Upper lobe of left lung (tissue), 6 donors: ENCODE data around the gene NHERF1. TPM values are rescaled to one million over a fixed set of nuclear protein-coding genes. Genes with fewer than 3 reads are reported as not detected.
A peak's percentile ranks its signal among the peaks of the same experiment; 100 is the strongest.

Source experiments
- ATAC-seq, 2 donors: fragments of 200-7000 bp; cut with Tn5 transposase; one replicate each; pipeline ENCODE4 v1.9.1; 2022; ENCODE audit warnings: mild to moderate bottlenecking in 2 of 2, moderate library complexity in 2 of 2; ENCODE audit not compliant: low FRiP score in 2 of 2
- DNase-seq, 2 donors: peaks; one replicate each; pipeline ENCODE4 v3.0.0-alpha.2; 2019 to 2020
- H3K27ac ChIP-seq, 4 donors: fragments of 200-600 bp; sonication (generic); one replicate each; pipeline ENCODE4 v1.5.1; 2016 to 2019
- H3K27me3 ChIP-seq, 4 donors: fragments of 200-600 bp; sonication (generic); one replicate each; pipeline ENCODE4 v1.5.1; 2017 to 2019
- H3K36me3 ChIP-seq, 4 donors: fragments of 200-600 bp; sonication (generic); one replicate each; pipeline ENCODE4 v1.5.1; 2016 to 2019
- H3K4me1 ChIP-seq, 4 donors: fragments of 200-600 bp; sonication (generic); one replicate each; pipeline ENCODE4 v1.5.1; 2018 to 2019
- H3K4me3 ChIP-seq, 4 donors: fragments of 200-600 bp; sonication (generic); one replicate each; pipeline ENCODE4 v1.5.1; 2017 to 2019; ENCODE audit warnings: mild to moderate bottlenecking in 2 of 4, moderate library complexity in 1 of 4
- H3K9me3 ChIP-seq, 4 donors: fragments of 200-600 bp; sonication (generic); one replicate each; pipeline ENCODE4 v1.5.1; 2018 to 2019
- EP300 ChIP-seq, 4 donors: sonication (generic); formaldehyde crosslinking; IDR thresholded peaks; one replicate each; pipeline ENCODE4 v1.5.1; 2017; ENCODE audit warnings: antibody characterized with exemption in 4 of 4, control low read depth in 2 of 4
- POLR2A ChIP-seq, 4 donors: fragments of 450-650 bp; IDR thresholded peaks; one replicate each; pipeline ENCODE4 v1.5.1; 2016 to 2017; ENCODE audit warnings: antibody characterized with exemption in 4 of 4, mild to moderate bottlenecking in 2 of 4
- POLR2AphosphoS5 ChIP-seq, 2 donors: sonication (generic); formaldehyde crosslinking; IDR thresholded peaks; one replicate each; pipeline ENCODE4 v1.5.1; 2017; ENCODE audit warnings: antibody characterized with exemption in 2 of 2
- WGBS, 2 donors: methylation state at CpG; one replicate each; pipeline ENCODE4 v1.1.5; 2017 to 2018; 5-methylcytosine and 5-hydroxymethylcytosine counted together
- total RNA-seq, 6 donors: library from RNA; depleted of rRNA in 4 of 6; stranded (reverse); fragments of >200 nt in 4 of 6; gene quantifications; one replicate each; pipeline versions ENCODE4 v1.1.0 to v1.2.1, GENCODE V29; 2016 to 2021
- TF ChIP-seq, protein P1 (sequence below), 6 experiments: fragments of 450-650 bp in 4 of 6; fragments of 200-600 bp in 2 of 6; sonication (generic) in 2 of 6; IDR thresholded peaks; one replicate each; pipeline ENCODE4 v1.5.1; 2016 to 2019; ENCODE audit warnings: antibody characterized with exemption in 6 of 6
- donor health status: DM: no; HTN: no; CAD: no; lungs with moderate emphysema.
- donor health status: DM: no; HTN: yes; CAD: no; lungs with severe emphysema.

The NHERF1 gene
- total RNA-seq, 6 donors from 2014 or later = 21.6 to 49.4 (median 34.8) TPM

DNA sequence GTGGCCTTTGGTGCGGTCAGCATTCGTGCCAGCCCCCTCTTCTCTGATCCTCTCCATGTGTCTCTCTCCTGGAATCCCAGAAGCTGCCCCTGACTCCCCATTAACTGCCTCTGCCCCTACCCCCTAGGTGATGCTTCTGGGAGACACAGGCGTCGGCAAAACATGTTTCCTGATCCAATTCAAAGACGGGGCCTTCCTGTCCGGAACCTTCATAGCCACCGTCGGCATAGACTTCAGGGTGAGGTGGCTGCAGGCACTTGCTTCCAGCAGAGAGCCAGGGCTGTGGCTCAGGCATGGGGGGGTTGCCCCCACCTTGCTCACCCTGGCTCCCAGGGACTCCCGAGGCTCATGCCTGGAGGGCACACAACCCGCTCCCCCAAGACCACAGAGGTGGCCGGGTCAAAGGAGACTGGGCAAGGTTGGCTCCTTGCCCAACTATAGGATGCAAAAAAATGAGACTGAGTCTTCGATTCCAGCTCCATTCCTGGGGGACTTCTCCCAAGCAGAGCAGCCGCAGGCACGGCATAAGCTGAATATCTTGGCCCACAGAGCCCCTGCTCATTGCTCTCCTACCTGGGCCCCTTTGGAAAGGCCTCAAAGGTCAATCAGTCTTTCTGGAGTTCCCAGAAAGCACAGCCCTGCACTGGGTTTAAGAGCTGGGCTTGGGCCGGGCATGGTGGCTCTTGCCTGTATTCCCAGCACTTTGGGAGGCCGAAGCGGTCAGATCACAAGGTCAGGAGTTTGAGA is 7.6 kb upstream of the NHERF1 start:
- TF ChIP-seq EP300 (IDR thresholded peaks at IDR 0.05) (no peak), POLR2AphosphoS5 (IDR thresholded peaks at IDR 0.05) (no peak)
- WGBS, 2 donors = 83 to 87% methylated on average over 12 to 17 of the region's 17 CpGs
- no peak for DNase-seq
- no peaks in the 10 kb centered on the region for H3K9me3 ChIP-seq
- H3K36me3 ChIP-seq = no peaks in the 10 kb centered on the region
- H3K27me3 ChIP-seq = peaks cover 0 to 12% (median 2%) of the 10 kb centered on the region in 4 donors
- H3K4me1 ChIP-seq = peaks cover 59 to 90% (median 64%) of the 10 kb centered on the region in 4 donors
- ATAC-seq = no peak
- H3K27ac ChIP-seq = peak overlapping the region in 1 of 4 donors; percentile 17
- H3K4me3 ChIP-seq = no peak overlapping the region

DNA sequence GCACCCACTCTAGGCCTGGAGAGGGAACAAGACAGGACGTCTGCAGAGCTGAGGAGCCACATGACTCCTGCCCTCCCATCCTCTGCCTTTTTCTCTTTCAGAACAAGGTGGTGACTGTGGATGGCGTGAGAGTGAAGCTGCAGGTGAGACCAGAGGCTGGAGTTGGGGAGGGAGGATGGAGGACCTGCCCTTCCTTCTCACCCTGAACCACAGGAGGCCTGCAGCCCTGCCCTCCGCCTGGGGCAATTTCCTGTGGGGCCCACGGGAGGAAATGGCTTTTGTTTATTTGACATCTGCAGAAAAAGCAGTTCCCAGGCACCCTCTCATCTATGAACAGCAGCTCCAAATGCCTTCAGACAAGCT is 6.3 kb upstream of the NHERF1 start:
- DNase-seq (peak in 1 of 2 donors; percentile 60), ATAC-seq (no peak)
- Histone ChIP-seq H3K9me3 (no peaks in the 10 kb centered on the region), H3K27me3 (peaks cover 0 to 12% (median 2%) of the 10 kb centered on the region in 4 donors), H3K27ac (peak overlapping the region in 3 of 4 donors; percentile 39 to 71 (median 42)), H3K4me1 (peaks cover 62 to 90% (median 66%) of the 10 kb centered on the region in 4 donors), H3K4me3 (no peak overlapping the region), H3K36me3 (no peaks in the 10 kb centered on the region)
- TF ChIP-seq, protein P1, sequence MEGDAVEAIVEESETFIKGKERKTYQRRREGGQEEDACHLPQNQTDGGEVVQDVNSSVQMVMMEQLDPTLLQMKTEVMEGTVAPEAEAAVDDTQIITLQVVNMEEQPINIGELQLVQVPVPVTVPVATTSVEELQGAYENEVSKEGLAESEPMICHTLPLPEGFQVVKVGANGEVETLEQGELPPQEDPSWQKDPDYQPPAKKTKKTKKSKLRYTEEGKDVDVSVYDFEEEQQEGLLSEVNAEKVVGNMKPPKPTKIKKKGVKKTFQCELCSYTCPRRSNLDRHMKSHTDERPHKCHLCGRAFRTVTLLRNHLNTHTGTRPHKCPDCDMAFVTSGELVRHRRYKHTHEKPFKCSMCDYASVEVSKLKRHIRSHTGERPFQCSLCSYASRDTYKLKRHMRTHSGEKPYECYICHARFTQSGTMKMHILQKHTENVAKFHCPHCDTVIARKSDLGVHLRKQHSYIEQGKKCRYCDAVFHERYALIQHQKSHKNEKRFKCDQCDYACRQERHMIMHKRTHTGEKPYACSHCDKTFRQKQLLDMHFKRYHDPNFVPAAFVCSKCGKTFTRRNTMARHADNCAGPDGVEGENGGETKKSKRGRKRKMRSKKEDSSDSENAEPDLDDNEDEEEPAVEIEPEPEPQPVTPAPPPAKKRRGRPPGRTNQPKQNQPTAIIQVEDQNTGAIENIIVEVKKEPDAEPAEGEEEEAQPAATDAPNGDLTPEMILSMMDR (IDR thresholded peaks at IDR 0.05) = no peak
- TF ChIP-seq POLR2AphosphoS5 (IDR thresholded peaks at IDR 0.05) = peak in 1 of 2 donors; percentile 37
- WGBS, 2 donors = 17 to 32% methylated on average over 3 to 4 of the region's 4 CpGs

DNA sequence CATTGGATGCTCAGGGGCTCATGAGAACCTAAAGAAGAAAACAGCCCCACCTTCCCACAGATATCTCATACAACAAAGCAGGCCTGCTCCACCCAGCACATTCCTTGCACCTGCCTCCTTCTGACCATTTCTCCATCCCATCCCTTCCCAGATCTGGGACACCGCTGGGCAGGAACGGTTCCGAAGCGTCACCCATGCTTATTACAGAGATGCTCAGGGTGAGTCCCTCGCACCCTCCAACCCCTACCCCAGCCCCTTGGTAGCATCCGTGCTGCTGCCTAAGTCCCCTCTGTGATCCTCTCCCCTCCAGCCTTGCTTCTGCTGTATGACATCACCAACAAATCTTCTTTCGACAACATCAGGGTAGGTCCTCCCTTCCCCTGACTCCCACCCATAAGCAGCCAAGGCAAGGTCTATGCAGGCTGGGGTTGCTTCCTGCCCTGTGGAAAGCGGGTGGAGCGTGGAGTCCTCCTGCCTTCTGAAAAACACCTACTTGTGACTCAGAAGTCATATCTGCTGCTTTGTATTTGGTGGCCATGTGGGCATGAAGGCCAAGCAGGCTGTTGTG is 5.4 kb upstream of the NHERF1 start:
- ATAC-seq = no peak
- Histone ChIP-seq H3K4me1 (peaks cover 61 to 90% (median 66%) of the 10 kb centered on the region in 4 donors), H3K36me3 (no peaks in the 10 kb centered on the region), H3K9me3 (no peaks in the 10 kb centered on the region), H3K27ac (peak overlapping the region in 3 of 4 donors; percentile 30 to 71 (median 42)), H3K4me3 (no peak overlapping the region), H3K27me3 (peaks cover 0 to 6% (median 2%) of the 10 kb centered on the region in 4 donors)
- 91 to 94% methylated on average over 9 of the region's 9 CpGs for WGBS, 2 donors
- TF ChIP-seq POLR2A (IDR thresholded peaks at IDR 0.05) = no peak
- no peak for DNase-seq

DNA sequence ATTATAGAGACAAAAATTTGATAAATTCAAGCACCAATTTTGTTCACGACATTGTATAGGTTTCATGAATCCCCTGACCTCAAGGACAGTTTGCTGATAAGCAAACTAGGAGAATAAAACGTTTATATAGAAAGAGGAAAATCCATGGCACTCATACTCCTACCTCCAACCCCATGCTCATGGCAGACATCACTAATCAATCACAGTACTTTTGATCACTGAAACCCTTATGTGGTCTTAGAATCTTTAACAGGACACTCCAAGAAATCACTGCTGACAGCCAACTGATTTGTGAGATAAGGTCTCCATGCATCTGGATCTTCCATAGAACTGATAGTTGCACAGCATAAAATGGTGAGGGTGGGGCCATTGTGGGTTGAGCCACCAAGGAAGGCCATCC is 4.7 kb upstream of the NHERF1 start:
- TF ChIP-seq, protein P1 (IDR thresholded peaks at IDR 0.05) = no peak
- TF ChIP-seq POLR2A (IDR thresholded peaks at IDR 0.05) (no peak), POLR2AphosphoS5 (IDR thresholded peaks at IDR 0.05) (no peak), EP300 (IDR thresholded peaks at IDR 0.05) (no peak)

DNA sequence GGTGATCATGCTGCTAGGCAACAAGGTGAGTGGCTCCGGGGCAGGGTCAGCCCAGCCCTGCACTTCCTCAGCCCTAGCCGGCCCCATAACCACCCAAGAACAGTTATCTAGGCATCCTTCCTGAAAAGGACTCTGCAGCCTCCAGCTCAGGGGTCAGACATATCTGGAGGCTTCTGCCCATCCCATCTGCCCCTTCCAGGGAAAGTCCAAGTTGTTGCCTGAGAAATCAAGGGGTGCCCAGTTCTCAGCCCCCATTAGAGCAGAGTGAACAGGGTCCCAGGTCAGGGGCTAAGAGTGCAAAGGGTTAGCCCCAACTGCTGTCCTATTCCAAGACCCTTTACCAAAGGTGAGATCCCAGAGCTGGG is 4.1 kb upstream of the NHERF1 start:
- no peak for ATAC-seq
- no peaks in the 10 kb centered on the region for H3K36me3 ChIP-seq
- DNase-seq = no peak
- WGBS, 2 donors = 32 to 100% methylated on average over 1 to 2 of the region's 2 CpGs
- H3K4me3 ChIP-seq = no peak overlapping the region
- no peaks in the 10 kb centered on the region for H3K9me3 ChIP-seq
- H3K27ac ChIP-seq = peak overlapping the region in 3 of 4 donors; percentile 21 to 82 (median 30)
- peaks cover 0 to 1% (median 0%) of the 10 kb centered on the region in 4 donors for H3K27me3 ChIP-seq
- no peak for TF ChIP-seq POLR2A (IDR thresholded peaks at IDR 0.05)
- peaks cover 51 to 81% (median 57%) of the 10 kb centered on the region in 4 donors for H3K4me1 ChIP-seq

More for the DNA sequence above, 4.7 kb upstream of the NHERF1 start:
- H3K4me1 ChIP-seq = peaks cover 54 to 84% (median 60%) of the 10 kb centered on the region in 4 donors
- H3K27me3 ChIP-seq = peaks cover 0 to 1% (median under 1%) of the 10 kb centered on the region in 4 donors
- ATAC-seq (no peak), DNase-seq (no peak)
- H3K4me3 ChIP-seq = no peak overlapping the region
- WGBS, 2 donors = 73 to 74% methylated on average over 2 of the region's 2 CpGs
- no peaks in the 10 kb centered on the region for H3K9me3 ChIP-seq
- no peaks in the 10 kb centered on the region for H3K36me3 ChIP-seq
- H3K27ac ChIP-seq = peak overlapping the region in 1 of 4 donors; percentile 30

DNA sequence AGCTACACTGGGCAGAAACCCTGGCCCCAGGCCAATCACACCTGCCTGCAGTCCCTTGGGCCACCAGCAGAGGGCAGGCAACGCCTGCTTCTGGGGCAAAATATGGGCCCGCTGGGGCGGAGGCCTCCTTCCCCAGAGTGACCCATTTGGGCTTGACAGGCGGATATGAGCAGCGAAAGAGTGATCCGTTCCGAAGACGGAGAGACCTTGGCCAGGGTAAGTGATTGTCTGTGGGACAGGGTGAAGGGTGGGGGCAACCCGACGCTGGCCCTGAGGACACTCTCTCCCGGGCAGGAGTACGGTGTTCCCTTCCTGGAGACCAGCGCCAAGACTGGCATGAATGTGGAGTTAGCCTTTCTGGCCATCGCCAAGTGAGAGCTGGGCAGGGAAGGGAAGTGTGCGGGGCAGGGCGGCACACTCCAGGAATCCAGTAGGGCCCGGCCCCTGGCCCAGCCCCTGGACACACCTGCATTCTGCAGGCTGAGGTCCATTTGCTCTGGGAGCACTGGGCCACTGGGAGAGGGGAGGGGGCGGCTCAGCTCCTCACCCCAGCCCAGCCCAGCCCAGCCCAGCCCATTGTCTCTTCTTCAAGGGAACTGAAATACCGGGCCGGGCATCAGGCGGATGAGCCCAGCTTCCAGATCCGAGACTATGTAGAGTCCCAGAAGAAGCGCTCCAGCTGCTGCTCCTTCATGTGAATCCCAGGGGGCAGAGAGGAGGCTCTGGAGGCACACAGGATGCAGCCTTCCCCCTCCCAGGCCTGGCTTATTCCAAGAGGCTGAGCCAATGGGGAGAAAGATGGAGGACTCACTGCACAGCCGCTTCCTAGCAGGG is 3.5 kb upstream of the NHERF1 start:
- H3K36me3 ChIP-seq = no peaks in the 10 kb centered on the region
- peaks cover 52 to 81% (median 61%) of the 10 kb centered on the region in 4 donors for H3K4me1 ChIP-seq
- peak; percentile 63 to 89 for ATAC-seq
- H3K27ac ChIP-seq = peak overlapping the region; percentile 53 to 88 (median 82)
- TF ChIP-seq, protein P1 (IDR thresholded peaks at IDR 0.05) = peak; percentile 99 to 100 (median 100)
- TF ChIP-seq EP300 (IDR thresholded peaks at IDR 0.05) (no peak), POLR2AphosphoS5 (IDR thresholded peaks at IDR 0.05) (peak; percentile 58 to 66)
- peaks cover 0 to 1% (median 0%) of the 10 kb centered on the region in 4 donors for H3K27me3 ChIP-seq
- H3K4me3 ChIP-seq = peak overlapping the region in 3 of 4 donors; percentile 17 to 39 (median 37)
- DNase-seq = peak; percentile 94 to 96
- 13 to 34% methylated on average over 11 to 24 of the region's 24 CpGs for WGBS, 2 donors
- H3K9me3 ChIP-seq = no peaks in the 10 kb centered on the region
